Mucosa of descending colon (tissue), 3 donors: ENCODE data around the gene PPP1R9A. TPM values are rescaled to one million over a fixed set of nuclear protein-coding genes. Genes with fewer than 3 reads are reported as not detected.

ENCODE experiments used
- ATAC-seq: fragments of 200-7000 bp; cut with Tn5 transposase; one replicate; pipeline ENCODE4 v1.9.1; 2020; ENCODE audit warnings: mild to moderate bottlenecking, moderate library complexity
- DNase-seq, 3 donors: peaks; one replicate each; pipeline ENCODE4 v3.0.0-alpha.2; 2020
- H3K36me3 ChIP-seq: fragments of 200-600 bp; one replicate; pipeline ENCODE4 v1.8.0; 2021; ENCODE audit warnings: low read depth, mild to moderate bottlenecking
- H3K4me1 ChIP-seq: fragments of 200-600 bp; one replicate; pipeline ENCODE4 v1.8.0; 2021; ENCODE audit warnings: low read depth, mild to moderate bottlenecking
- H3K4me3 ChIP-seq: fragments of 200-600 bp; one replicate; pipeline ENCODE4 v1.8.0; 2021; ENCODE audit warnings: mild to moderate bottlenecking
- H3K9me3 ChIP-seq: fragments of 200-600 bp; one replicate; pipeline ENCODE4 v1.8.0; 2021; ENCODE audit warnings: mild to moderate bottlenecking
- intact Hi-C, 2 donors: fragments of 100-400 bp; cut with DNase I in 1 of 2; cut with micrococcal nuclease in 1 of 2; formaldehyde crosslinking; loops; one replicate each; pipeline versions ENCODE4 v1.11.0 to v1.11.1; 2022; cut with DNase I, micrococcal nuclease
- total RNA-seq, 3 donors: library from RNA; stranded (reverse); fragmentation: NEBNext Ultra II Directional in 2 of 3; extraction: Animal tissue kit (Norgen Biotek cat#: 25700) in 2 of 3; gene quantifications; one replicate each; pipeline versions ENCODE4 v1.2.1 to v1.2.4, GENCODE V29; 2021 to 2023
- TF ChIP-seq, protein P1 (sequence below): fragments of 200-600 bp; IDR thresholded peaks from one replicate; pipeline ENCODE4 v1.8.0; 2022; ENCODE audit warnings: antibody characterized with exemption, mild to moderate bottlenecking
- donor health status: DM: no; HTN: no; CAD: no; lungs with moderate emphysema.
- donor health status: DM: no; HTN: no; CAD: no.
- donor health status: DM: no; HTN: yes; CAD: no.

Gene PPP1R9A
- total RNA-seq, 3 donors from 2014 or later, result 17.8 to 48.9 (median 30.8) TPM

DNA sequence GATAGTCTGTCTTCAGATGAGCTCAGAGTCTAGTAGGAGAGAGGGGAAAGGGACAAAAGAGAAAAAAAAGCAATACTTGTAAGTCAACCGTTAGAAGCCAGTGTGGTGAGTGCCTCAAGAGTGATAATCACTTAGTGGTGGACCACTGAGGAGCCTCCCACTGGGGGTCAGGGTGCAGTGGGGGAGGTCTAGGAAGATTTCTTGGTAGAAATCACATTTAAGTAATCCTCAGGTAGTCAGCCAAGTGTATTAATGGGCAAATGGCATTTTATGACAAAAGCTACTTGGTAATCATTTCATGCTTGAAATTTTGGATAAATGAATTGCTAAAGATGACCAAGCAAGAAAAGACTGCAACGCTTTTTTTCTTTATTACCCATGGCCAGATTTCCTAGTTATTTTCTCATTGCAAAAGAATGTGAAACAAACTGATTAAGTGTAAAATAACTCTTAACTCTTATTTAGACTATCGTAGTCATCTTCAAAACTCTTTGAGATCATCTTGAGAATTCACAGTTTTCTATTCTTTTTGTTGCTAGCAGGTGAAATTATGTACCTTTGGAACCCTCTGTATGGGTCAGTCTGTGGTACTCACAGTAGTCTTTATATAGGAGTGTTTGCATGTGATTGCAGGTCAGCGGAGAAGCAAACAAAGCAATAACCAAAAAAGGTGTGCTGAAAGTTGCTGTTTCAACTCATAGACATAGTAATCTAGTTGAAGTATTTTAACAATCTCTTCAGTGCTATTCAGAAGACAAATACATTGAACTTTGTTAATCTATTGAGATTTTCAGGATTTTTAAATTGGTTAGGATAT, 63.9 kb downstream of the PPP1R9A start:
- ATAC-seq, result no peak
- intact Hi-C loops, result no loop called here
- Histone ChIP-seq H3K9me3 (no peaks in the 10 kb centered on the region), H3K4me1 (peaks cover 6% of the 10 kb centered on the region), H3K36me3 (no peaks in the 10 kb centered on the region), H3K4me3 (no peak overlapping the region)
- no peak for DNase-seq
- TF ChIP-seq, protein P1, sequence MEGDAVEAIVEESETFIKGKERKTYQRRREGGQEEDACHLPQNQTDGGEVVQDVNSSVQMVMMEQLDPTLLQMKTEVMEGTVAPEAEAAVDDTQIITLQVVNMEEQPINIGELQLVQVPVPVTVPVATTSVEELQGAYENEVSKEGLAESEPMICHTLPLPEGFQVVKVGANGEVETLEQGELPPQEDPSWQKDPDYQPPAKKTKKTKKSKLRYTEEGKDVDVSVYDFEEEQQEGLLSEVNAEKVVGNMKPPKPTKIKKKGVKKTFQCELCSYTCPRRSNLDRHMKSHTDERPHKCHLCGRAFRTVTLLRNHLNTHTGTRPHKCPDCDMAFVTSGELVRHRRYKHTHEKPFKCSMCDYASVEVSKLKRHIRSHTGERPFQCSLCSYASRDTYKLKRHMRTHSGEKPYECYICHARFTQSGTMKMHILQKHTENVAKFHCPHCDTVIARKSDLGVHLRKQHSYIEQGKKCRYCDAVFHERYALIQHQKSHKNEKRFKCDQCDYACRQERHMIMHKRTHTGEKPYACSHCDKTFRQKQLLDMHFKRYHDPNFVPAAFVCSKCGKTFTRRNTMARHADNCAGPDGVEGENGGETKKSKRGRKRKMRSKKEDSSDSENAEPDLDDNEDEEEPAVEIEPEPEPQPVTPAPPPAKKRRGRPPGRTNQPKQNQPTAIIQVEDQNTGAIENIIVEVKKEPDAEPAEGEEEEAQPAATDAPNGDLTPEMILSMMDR, result no peak

DNA sequence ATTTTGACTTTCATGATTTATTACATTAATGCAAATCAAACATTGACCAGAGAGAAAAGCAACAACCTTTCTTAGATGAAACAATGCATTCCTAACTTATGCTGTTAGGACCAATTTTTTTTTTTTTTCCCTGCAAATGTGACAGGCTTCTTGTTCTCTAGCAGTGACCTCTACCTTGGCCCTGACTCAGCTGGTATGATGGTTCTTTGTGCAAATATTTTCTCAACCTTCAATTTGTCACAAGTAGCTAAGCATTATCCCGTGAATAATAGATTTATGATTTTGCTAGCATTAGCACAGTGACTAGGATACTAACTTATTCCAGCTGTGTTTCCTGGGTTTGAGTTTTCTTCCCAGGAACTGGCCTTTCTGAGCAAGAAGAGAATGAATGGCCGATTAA, 64.9 kb downstream of the PPP1R9A start:
- DNase-seq (no peak), ATAC-seq (no peak)
- Histone ChIP-seq H3K36me3 (no peaks in the 10 kb centered on the region), H3K9me3 (no peaks in the 10 kb centered on the region), H3K4me1 (peaks cover 6% of the 10 kb centered on the region), H3K4me3 (no peak overlapping the region)
- TF ChIP-seq, protein P1, result no peak
- intact Hi-C loops, result no loop called here

DNA sequence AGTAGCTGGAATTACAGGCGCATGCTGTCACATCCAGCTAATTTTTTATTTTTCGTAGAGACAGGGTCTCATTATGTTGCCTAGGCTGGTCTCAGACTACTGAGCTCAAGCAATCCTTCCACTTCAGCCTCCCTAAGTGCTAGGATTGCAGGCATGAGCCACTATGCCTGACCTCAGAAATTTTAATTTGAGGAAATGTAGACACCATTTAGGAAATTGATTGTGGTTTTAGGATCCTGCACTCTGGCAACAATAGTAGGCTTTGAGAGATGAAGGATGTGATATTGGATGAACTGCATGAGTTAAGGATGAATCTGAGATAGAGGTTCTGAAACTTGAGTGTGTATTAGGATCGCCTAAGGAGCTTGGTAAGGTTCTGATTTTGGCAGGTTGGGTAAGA, 66.5 kb downstream of the PPP1R9A start:
- intact Hi-C loops, result no loop called here
- Histone ChIP-seq H3K4me1 (peaks cover 6% of the 10 kb centered on the region), H3K36me3 (no peaks in the 10 kb centered on the region), H3K4me3 (no peak overlapping the region), H3K9me3 (no peaks in the 10 kb centered on the region)
- DNase-seq, result no peak
- ATAC-seq, result no peak
- TF ChIP-seq, protein P1, result no peak

DNA sequence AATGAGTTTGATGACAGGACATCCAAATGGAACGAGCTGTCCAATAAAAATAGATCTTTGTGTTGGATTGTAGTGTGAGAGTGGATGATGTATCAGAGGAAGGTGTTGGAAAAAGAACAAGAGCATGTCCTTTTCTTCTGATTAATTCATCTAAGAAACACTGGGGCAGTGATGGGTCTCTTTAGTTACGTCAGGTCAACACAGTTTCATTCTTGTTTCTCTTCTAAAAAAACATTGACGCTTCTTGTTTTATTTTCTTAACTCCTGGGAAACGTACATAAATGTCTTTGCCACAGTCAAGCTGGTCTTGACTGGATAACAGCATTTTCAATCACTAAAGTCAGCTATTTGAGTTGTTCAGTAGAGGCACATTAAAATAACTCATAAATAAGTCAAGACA, 67.0 kb downstream of the PPP1R9A start:
- intact Hi-C loops, result no loop called here
- TF ChIP-seq, protein P1, result no peak
- no peak overlapping the region for H3K4me3 ChIP-seq

DNA sequence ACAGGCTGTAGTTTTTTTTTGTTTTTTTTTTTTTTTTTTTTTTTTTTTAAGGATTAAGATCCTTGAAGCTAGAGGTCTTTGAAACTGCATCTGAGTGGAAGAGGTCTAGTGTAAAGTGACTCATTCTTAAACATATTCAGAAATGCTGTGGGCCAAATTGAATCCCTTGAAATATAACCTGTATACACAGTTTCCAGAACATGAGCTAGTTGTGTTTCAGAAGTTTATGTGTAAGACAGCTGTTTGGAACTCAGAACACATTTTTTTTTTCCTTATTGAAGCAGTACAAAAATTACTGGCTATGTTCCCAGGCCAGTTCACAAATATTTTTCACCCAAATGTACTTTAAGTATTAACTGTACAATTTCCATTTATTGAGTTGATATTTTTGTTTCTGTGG, 67.9 kb downstream of the PPP1R9A start:
- Histone ChIP-seq H3K4me1 (peaks cover 6% of the 10 kb centered on the region), H3K9me3 (no peaks in the 10 kb centered on the region), H3K36me3 (no peaks in the 10 kb centered on the region), H3K4me3 (no peak overlapping the region)
- TF ChIP-seq, protein P1, result no peak
- DNase-seq (no peak), ATAC-seq (no peak)
- intact Hi-C loops, result no loop called here

More for the DNA sequence above, 67.0 kb downstream of the PPP1R9A start:
- ATAC-seq (no peak), DNase-seq (no peak)
- H3K9me3 ChIP-seq, result no peaks in the 10 kb centered on the region
- H3K4me1 ChIP-seq, result peaks cover 6% of the 10 kb centered on the region
- H3K36me3 ChIP-seq, result no peaks in the 10 kb centered on the region
